Amniotic epithelial cell (primary cell): ENCODE measurements around the gene SALL3.
"Not testable (repeated sequence)": the region's sequence is repeated elsewhere in the genome, so short reads cannot be mapped to it uniquely, and the experiment has no call there.

Experiments used
- DNase-seq: peaks from one replicate; pipeline ENCODE4 v3.0.0-alpha.2; 2010; ENCODE audit warnings: low read depth

SALL3 gene

GRCh38 chr18:78979730-78980278 is at the start of gene SALL3:
Gene SALL3 (plus strand): TSS chr18:78979818. CDS start chr18:78980275, 457 bp downstream.
- no peak for DNase-seq

DNA sequence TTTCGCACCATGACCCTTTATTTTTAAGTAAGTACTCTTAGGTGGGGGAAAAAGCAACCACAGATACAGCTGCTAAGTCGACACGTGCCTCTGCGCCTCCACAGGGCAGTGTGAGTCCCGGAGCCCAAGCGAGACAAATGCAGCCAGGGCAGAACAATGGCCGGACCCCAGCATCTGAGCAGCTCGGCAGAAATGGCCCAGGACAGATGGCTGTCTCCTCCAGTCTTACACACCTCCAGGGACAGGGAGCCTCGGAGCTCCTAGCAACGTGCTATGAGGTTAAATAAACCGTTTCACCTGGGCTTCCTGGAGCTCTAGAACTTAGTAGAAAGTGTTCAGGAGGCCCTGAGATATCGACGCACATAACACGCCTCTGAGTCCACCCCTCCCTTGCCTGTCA is 47.3 kb upstream of the SALL3 start:
- no peak for DNase-seq

- no peak for DNase-seq
These were observed 45.6 kb upstream of the SALL3 start for GRCh38 chr18:78934003-78934402.

DNA sequence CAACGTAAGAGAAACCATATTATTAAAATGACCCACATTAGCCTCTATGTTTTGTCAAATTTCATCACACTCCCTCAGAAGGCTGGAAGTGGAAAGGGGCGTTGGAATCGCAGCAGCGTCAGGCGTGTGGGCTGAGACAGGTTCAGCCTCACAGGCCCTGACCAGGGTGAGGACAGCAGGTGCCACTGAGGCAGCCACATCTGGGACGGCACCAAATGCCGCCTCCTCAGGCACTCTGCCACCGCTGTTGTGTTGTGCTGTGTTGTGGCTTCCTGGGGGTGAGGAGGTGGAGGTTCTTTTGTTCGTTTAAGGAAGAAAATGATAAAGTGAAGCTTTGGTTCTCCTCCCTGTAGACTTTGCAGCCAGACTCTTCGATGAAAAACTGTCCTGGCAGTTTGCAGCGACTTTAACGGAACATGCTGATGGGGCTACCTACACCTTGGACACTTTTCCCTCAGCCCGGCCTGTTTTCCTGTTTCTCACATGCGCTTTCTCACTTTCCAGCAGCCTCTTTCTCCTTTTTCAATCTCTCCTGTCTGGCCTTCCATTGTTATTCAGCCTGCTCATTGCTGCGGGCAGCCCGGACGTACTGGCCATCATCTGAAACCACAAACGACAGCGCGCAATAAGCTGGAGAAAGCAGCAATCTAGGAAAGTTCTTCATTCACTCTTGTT is 44.9 kb upstream of the SALL3 start:
- DNase-seq: no peak

DNA sequence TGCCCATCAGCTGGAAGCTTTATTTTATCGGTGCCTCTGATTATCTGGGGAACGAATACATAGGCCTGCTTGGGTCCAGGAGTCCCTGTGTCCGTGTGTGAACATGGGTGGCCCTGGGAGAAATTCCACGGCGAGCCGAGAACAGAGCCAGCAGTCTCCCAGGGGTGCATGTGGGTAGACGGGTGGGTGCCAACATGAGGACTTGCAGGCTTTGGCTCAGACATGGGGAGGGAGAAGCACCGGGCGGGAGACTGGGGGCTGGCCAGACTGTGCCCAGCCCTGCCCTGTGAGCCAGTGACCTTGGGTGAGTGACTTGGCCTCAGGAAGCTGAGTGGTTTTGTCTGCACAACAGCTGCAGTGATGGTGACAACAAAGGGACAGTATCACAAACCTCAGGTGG is 44.2 kb upstream of the SALL3 start:
- no peak for DNase-seq

DNA sequence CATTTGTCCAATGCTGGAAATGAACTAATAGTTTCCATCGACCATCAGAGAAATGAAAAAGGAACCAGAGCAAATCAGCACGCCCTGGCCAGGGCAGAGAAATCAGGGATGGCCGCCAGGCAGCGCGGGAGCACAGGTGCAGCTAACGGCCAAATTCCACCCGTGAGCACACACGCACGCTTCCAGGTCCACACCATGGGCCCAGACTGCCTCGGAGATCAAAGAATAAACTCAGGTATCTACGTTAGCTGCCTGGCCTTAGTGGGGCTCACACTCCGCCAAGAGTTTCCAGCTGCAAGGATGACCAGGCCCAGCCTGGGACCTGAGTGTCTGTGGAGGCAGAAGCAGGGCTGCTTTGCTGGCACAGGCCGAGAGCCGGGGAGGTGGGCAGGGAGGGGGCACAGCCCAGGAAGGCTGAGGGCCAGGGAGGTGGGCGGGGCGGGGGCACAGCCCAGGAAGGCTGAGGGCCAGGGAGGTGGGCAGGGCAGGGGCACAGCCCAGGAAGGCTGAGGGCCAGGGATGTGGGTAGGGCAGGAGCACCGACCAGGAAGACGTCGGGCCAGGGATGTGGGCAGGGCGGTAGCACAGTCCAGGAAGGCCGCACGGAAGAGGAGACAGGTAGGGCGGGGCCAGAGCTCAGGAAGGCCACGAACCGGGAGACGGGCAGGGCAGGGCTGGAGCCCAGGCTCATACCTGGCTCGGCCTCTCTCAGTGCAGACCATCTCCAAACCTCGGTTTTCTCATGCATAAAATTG is 43.2 kb upstream of the SALL3 start:
- no peak for DNase-seq

- DNase-seq: no peak
These were observed 42.5 kb upstream of the SALL3 start for GRCh38 chr18:78937166-78937565.

DNA sequence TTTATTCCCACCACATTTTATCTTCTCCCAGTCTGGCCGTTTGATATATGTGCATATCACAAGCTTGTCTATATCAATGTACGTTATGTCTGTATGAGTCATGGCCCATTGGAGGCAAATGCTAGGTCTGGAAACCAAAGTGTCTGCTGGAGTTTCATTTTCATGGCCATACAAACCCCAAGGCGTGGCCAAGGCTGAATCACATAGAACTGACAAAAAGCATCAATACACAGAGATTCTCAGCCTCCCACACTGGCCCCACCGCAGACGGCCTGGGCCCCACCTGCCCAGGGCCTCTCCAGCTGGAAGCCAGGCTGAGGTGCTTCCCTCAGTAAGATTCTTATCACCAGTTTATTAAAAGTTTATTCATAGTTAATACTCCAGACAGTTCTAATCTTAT is 40.5 kb upstream of the SALL3 start:
- DNase-seq: no peak

GRCh38 chr18:78939734-78940494 is 39.7 kb upstream of the SALL3 start:
- DNase-seq: no peak

DNA sequence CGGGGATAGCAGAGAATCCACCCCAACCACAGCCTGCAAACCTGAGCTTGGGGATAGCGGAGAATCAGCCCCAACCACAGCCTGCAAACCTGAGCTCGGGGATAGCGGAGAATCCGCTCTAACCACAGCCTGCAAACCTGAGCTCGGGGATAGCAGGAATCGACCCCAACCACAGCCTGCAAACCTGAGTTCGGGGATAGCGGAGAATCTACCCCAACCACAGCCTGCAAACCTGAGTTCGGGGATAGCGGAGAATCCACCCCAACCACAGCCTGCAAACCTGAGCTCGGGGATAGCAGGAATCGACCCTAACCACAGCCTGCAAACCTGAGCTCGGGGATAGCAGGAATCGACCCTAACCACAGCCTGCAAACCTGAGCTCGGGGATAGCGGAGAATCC is 37.4 kb upstream of the SALL3 start:
- not testable (repeated sequence) for DNase-seq

DNA sequence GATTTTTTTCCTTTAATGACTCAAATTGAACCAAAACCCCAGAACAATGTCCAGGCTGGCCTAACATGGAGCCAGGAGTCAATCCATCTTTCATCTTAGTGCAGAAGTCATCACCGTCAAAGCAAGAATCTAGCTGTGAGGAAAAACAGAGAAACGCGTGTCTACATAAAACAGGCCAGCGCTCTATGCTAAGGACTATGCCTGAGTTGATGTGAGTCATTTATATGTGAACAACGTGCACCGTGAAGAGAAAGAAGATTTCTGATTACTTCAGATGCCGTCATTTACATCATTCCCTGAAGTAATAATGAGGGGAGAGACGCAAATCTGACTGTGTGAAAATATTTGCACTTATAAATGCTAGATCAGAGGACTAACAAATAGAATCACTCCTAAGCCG is 34.0 kb upstream of the SALL3 start:
- DNase-seq: no peak

DNA sequence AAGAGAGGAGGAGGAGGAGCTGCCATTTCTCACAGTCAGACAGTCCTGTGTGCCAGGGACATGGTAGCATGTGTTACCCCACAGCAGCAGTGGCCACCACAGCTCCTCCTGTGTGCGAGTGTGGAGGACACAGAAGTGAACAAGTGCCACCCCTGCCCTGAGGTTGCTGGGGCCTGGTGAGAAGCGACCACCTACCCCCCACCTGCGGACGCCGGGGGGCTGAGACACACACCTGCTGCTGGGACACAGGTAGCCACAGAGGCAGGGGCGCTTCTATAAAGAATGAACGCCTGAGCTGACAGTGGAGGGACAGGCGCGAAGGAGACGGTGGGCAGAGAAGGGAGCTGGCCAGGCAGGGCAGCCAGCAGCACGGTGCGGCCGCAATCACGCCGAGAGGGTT is 32.3 kb upstream of the SALL3 start:
- DNase-seq: no peak

DNA sequence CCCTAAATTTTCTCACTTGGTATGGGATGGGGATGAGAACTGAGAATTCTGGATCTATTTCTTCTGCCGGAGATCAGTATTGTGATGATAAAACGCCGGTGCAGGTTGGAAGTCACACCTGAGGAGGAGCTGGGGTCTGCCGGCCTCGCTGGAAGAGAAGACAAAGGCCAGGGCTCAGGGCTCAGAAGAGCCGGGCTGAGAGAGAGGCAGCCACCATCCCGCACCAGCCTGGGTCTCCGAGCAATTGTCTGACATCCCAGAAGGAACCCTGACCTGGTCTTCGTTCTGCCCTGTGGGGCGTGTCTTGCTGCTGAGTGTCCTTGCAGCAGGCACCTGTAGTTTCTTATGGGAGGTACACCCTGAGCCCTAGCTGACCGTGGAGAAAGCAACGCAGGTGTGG is 31.4 kb upstream of the SALL3 start:
- DNase-seq: no peak

GRCh38 chr18:78948707-78949106 is 30.9 kb upstream of the SALL3 start:
- DNase-seq: no peak

DNA sequence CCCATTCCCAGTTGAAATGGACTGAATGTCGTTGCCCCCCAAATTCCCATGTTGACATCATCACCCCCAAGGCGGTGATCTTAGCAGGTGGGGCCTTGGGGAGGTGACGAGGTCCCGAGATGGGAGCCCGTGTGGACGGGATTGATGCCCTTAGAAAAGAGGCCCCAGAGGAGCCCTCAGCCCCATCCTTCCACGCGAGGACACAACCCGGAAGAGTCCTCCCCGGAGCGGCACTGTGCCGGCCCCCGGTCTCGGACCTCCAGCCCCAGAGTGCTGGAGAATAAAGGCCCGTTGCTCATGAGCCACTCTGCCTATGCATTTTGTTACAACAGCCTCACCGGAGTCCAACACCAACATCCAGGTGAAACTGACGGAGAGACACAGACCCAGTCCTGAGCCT is 30.4 kb upstream of the SALL3 start:
- DNase-seq: no peak

DNA sequence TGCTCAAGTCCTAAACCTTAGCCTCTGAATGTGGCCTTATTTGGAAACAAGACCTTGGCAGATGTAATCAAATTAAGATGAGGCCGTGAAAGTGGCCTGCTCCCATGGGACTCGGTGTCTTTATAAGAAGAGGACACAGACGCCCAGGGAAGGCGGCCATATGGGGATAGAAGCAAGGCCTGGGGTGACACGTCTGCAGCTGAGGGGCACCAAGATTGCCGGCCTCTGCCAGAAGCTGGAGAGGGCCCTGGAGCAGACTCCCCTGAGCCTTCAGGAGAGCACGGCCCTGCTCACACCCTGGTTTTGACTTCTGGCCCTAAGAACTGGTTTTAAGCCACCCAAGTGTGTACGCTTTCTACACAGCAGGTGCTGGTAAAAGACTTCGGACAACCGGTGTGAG is 29.2 kb upstream of the SALL3 start:
- DNase-seq: no peak

- DNase-seq: no peak
These were observed 26.1 kb upstream of the SALL3 start for GRCh38 chr18:78953566-78953965.

DNA sequence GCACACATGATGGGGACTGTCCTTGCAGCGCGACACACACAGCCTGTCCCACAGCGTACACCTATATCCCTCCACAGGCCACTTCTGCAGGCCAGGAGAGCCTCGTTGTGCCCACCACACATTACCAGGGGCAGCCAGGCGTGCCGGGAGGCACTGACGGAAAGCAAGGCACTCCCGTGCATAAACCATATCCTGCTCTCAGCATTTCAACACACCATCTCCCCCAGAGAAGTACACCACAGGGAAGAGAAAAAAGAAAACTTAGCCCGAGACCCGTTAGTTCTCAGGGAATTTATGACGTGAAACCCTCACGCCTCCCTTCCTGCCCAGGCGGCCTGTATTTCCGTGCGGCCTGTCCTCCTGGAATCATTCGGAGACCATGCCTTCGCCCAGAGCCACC is 24.6 kb upstream of the SALL3 start:
- DNase-seq: no peak

GRCh38 chr18:78957140-78957539 is 22.5 kb upstream of the SALL3 start:
- DNase-seq: no peak

- no peak for DNase-seq
These were observed 18.9 kb upstream of the SALL3 start for GRCh38 chr18:78960709-78961108.

DNA sequence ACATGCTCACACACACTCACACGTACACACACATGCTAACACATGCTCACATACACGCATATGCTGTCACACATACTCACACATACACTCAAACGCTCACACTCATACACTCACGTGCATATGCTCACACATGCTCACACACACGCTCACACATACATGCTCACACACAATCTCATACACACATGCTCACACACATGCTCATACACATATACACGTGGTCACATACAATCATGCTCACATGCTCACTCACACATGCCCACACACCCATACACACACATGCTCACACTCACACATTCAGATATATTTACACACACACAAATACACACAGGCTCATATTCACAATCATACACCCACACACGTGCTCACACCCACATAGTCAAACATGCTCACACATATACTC is 17.5 kb upstream of the SALL3 start:
- no peak for DNase-seq

DNA sequence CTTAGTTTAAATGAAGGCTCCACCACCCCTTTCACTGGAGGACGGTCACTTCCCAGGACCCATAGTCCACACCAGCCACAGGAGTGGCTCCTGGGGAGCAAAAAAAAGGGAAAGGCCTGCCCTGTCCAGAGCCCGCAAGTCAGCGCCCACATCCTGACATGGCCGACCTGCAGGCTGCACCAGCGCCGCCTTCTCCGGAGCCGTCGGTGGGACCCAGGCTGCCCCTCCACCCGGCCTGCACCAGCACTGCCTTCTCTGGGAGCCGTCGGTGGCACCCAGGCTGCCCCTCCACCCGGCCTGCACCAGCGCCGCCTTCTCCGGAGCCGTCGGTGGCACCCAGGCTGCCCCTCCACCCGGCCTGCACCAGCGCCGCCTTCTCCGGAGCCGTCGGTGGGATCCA is 14.9 kb upstream of the SALL3 start:
- DNase-seq: not testable (repeated sequence)

DNA sequence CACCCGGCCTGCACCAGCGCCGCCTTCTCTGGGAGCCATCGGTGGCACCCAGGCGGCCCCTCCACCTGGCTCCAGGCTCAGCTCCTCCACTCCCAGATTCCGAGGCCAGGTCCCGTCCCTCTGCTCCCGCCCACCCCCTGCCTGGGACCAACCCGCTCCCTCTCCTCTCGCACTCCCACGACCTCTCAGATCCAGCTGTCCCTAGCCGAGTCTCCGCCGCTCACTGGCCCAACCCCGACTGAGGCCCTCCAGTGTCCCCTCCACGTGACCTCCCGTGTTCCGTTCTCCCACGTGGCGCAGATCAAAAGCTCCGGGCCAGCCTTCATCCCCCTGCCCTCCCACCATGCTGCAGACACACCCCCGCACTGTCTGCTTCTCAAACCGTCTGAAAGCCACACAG is 14.4 kb upstream of the SALL3 start:
- no peak for DNase-seq
